ACHN (cell line): ENCODE measurements around the gene DLX1.
A peak's percentile ranks its signal among the peaks of the same experiment; 100 is the strongest.
"Not testable (repeated sequence)": the region's sequence is repeated elsewhere in the genome, so short reads cannot be mapped to it uniquely, and the experiment has no call there.

Experiments
- DNase-seq: peaks from one replicate; pipeline ENCODE4 v3.0.0-alpha.2; 2015
- in situ Hi-C: cut with HindIII; loops from 2 replicates; pipeline ENCODE4 v1.10.0; 2017; ENCODE audit warnings: low sequenced_read_pairs, low pct_ligation_motif_present, low pct_unique_long_range_greater_than_20kb

DLX1 gene

GRCh38 chr2:172103471-172104272 lies 18.4 kb downstream of the DLX1 start:
- in situ Hi-C loops = loop anchor here (25.0 kb wide), 1 partner anchor 391 kb away; no protein-coding TSS in a partner anchor
- peak; percentile 90 for DNase-seq

GRCh38 chr2:172105471-172106107 lies 20.3 kb downstream of the DLX1 start:
- no peak for DNase-seq

GRCh38 chr2:172106108-172106961 lies 21.0 kb downstream of the DLX1 start:
- in situ Hi-C loops = loop anchor here (25.0 kb wide), 1 partner anchor 394 kb away; no protein-coding TSS in a partner anchor

More at GRCh38 chr2:172105471-172106107, 20.3 kb downstream of the DLX1 start:
- in situ Hi-C loops = loop anchor here (25.0 kb wide), 1 partner anchor 393 kb away; no protein-coding TSS in a partner anchor

GRCh38 chr2:172107690-172108586 lies 22.6 kb downstream of the DLX1 start:
- DNase-seq = no peak
- in situ Hi-C loops = loop anchor here (25.0 kb wide), 1 partner anchor 396 kb away; no protein-coding TSS in a partner anchor

More at GRCh38 chr2:172106108-172106961, 21.0 kb downstream of the DLX1 start:
- peak; percentile 79 for DNase-seq

GRCh38 chr2:172108587-172108930 lies 23.3 kb downstream of the DLX1 start:
- DNase-seq = no peak
- in situ Hi-C loops = loop anchor here (25.0 kb wide), 1 partner anchor 396 kb away; no protein-coding TSS in a partner anchor

GRCh38 chr2:172109256-172109987 lies 24.1 kb downstream of the DLX1 start:
- DNase-seq = no peak
- in situ Hi-C loops = loop anchor here (25.0 kb wide), 1 partner anchor 397 kb away; no protein-coding TSS in a partner anchor

GRCh38 chr2:172109988-172110811 lies 24.9 kb downstream of the DLX1 start:
- in situ Hi-C loops = loop anchor here (25.0 kb wide), 1 partner anchor 398 kb away; no protein-coding TSS in a partner anchor
- DNase-seq = no peak

GRCh38 chr2:172113617-172114016 lies 28.3 kb downstream of the DLX1 start:
- in situ Hi-C loops = loop anchor here (25.0 kb wide), 1 partner anchor 401 kb away; no protein-coding TSS in a partner anchor
- peak; percentile 57 for DNase-seq

- in situ Hi-C loops = loop anchor here (25.0 kb wide), 1 partner anchor 402 kb away; no protein-coding TSS in a partner anchor
- not testable (repeated sequence) for DNase-seq
These were observed 28.9 kb downstream of the DLX1 start for GRCh38 chr2:172114176-172114575.

- in situ Hi-C loops = loop anchor here (25.0 kb wide), 1 partner anchor 402 kb away; no protein-coding TSS in a partner anchor
- no peak for DNase-seq
These were observed 29.3 kb downstream of the DLX1 start for GRCh38 chr2:172114579-172114978.

- DNase-seq = no peak
- in situ Hi-C loops = loop anchor here (25.0 kb wide), 1 partner anchor 404 kb away; no protein-coding TSS in a partner anchor
These were observed 30.8 kb downstream of the DLX1 start for GRCh38 chr2:172116107-172116506.

- in situ Hi-C loops = loop anchor here (25.0 kb wide), 1 partner anchor 407 kb away; no protein-coding TSS in a partner anchor
- peak; percentile 62 for DNase-seq
These were observed 33.8 kb downstream of the DLX1 start for GRCh38 chr2:172119089-172119488.

GRCh38 chr2:172120118-172120517 lies 34.8 kb downstream of the DLX1 start:
- no peak for DNase-seq
- in situ Hi-C loops = loop anchor here (25.0 kb wide), 1 partner anchor 408 kb away; no protein-coding TSS in a partner anchor

GRCh38 chr2:172128484-172128883 lies 43.2 kb downstream of the DLX1 start:
- no peak for DNase-seq
- in situ Hi-C loops = no loop called here

GRCh38 chr2:172129404-172129803 lies 44.1 kb downstream of the DLX1 start:
- in situ Hi-C loops = no loop called here
- DNase-seq = no peak
